HCT116 (cell line): ENCODE results near the gene CAMP. TPM values are rescaled to one million over a fixed set of nuclear protein-coding genes. Genes with fewer than 3 reads are reported as not detected.

Experiments used
- ATAC-seq: fragments of 200-7000 bp; cut with Tn5 transposase; 2 replicates; pipeline ENCODE4 v1.9.1; 2020; ENCODE audit warnings: mild to moderate bottlenecking, moderate library complexity
- BruUV-seq: library from RNA; stranded (reverse); fragments of 400-500 nt; replicated peaks from 2 replicates; lab custom pipeline; 2021; lab: Mats Ljungman, UMichigan
- CTCF ChIA-PET: fragments of 300-600 bp; sonication (Branson Sonifier 250); formaldehyde crosslinking; loops from one replicate; lab custom pipeline; 2021; ENCODE audit warnings: antibody characterized with exemption; lab: Charles Lee
- POLR2A ChIA-PET: fragments of 300-600, 350-600 bp; sonication (Branson Sonifier 250); formaldehyde crosslinking; loops from one replicate; lab custom pipeline; 2021; ENCODE audit warnings: antibody characterized with exemption; lab: Charles Lee
- RAD21 ChIA-PET, 2 experiments: fragments of 300-600 bp; sonication (Branson Sonifier 250); formaldehyde crosslinking; loops; one replicate each; lab custom pipeline; 2023; ENCODE audit warnings: low total read pairs in 2 of 2; ENCODE audit not compliant: uncharacterized antibody in 2 of 2, unreplicated experiment in 2 of 2, low non-redundant PET in 1 of 2; lab: Charles Lee
- DNase-seq: peaks from one replicate; pipeline ENCODE4 v3.0.0-alpha.2; 2010; ENCODE audit warnings: low read depth, low spot score
- H2AFZ ChIP-seq: fragments of 200-600 bp; shearing (Covaris generic), sonication (generic); 2 replicates; pipeline ENCODE4 v1.6.1; 2017; ENCODE audit warnings: low read depth, mixed run types, mixed read lengths, antibody characterized with exemption, low read length; ENCODE audit not compliant: poor library complexity, severe bottlenecking
- H3K27ac ChIP-seq: 2 replicates; pipeline ENCODE4 v1.5.1; 2012; ENCODE audit warnings: low read depth, low read length
- H3K27me3 ChIP-seq: fragments of 200-600 bp; sonication (generic); 2 replicates; pipeline ENCODE4 v1.6.1; 2016; ENCODE audit warnings: mixed run types, low read length, mixed read lengths; ENCODE audit not compliant: insufficient read depth
- H3K36me3 ChIP-seq, 2 experiments: fragments of 200-500 bp in 1 of 2; fragments of 200-600 bp in 1 of 2; sonication (Bioruptor generic) in 1 of 2; sonication (generic) in 1 of 2; 2 replicates each; pipeline versions ENCODE4 v1.5.1 to v1.6.1; 2014 to 2016; ENCODE audit warnings: low read length in 2 of 2, inconsistent platforms in 1 of 2, mixed read lengths in 1 of 2, mixed run types in 1 of 2; ENCODE audit not compliant: insufficient read depth in 2 of 2, control insufficient read depth in 1 of 2
- H3K4me1 ChIP-seq, 2 experiments: fragments of 200-600 bp in 1 of 2; sonication (generic) in 1 of 2; 2 replicates each; pipeline versions ENCODE4 v1.5.1 to v1.6.1; 2012 to 2017; ENCODE audit warnings: low read length in 2 of 2, inconsistent platforms in 1 of 2, mild to moderate bottlenecking in 1 of 2, mixed read lengths in 1 of 2, mixed run types in 1 of 2, moderate library complexity in 1 of 2; ENCODE audit not compliant: insufficient read depth in 2 of 2, control insufficient read depth in 1 of 2
- H3K4me2 ChIP-seq: fragments of 200-600 bp; sonication (generic); 2 replicates; pipeline ENCODE4 v1.6.1; 2017; ENCODE audit warnings: mixed run types, low read length, mixed read lengths
- H3K4me3 ChIP-seq, 2 experiments: fragments of 200-600 bp in 1 of 2; sonication (generic) in 1 of 2; replicated peaks in 1 of 2; 2 replicates each; pipeline ENCODE4 v1.5.1; 2011 to 2016; ENCODE audit warnings: low read length in 2 of 2, control low read depth in 1 of 2, low read depth in 1 of 2, mild to moderate bottlenecking in 1 of 2, mixed read lengths in 1 of 2, mixed run types in 1 of 2
- H3K79me2 ChIP-seq: fragments of 200-600 bp; sonication (generic); 2 replicates; pipeline ENCODE4 v1.6.1; 2017; ENCODE audit warnings: mild to moderate bottlenecking, mixed run types, low read length, moderate library complexity, mixed read lengths; ENCODE audit not compliant: insufficient read depth
- H3K9ac ChIP-seq: fragments of 200-600 bp; sonication (generic); 2 replicates; pipeline ENCODE4 v1.6.1; 2016; ENCODE audit warnings: low read length, mixed read lengths
- H3K9me2 ChIP-seq: fragments of 200-600 bp; sonication (generic), shearing (Covaris generic); 2 replicates; pipeline ENCODE4 v1.6.1; 2017; ENCODE audit warnings: mixed run types, mild to moderate bottlenecking, moderate library complexity; ENCODE audit not compliant: insufficient read depth
- H3K9me3 ChIP-seq, 2 experiments: fragments of 200-500 bp in 1 of 2; fragments of 200-600 bp in 1 of 2; sonication (Bioruptor generic) in 1 of 2; sonication (generic) in 1 of 2; 2 replicates each; pipeline ENCODE4 v1.6.1; 2014 to 2017; ENCODE audit warnings: low read length in 2 of 2, mixed read lengths in 2 of 2, inconsistent platforms in 1 of 2, low read depth in 1 of 2, mild to moderate bottlenecking in 1 of 2, mixed run types in 1 of 2, moderate library complexity in 1 of 2; ENCODE audit not compliant: control insufficient read depth in 1 of 2, insufficient read depth in 1 of 2
- H4K20me1 ChIP-seq: fragments of 200-600 bp; sonication (generic), shearing (Covaris generic); 2 replicates; pipeline ENCODE4 v1.6.1; 2017; ENCODE audit warnings: mixed run types, mild to moderate bottlenecking, moderate library complexity; ENCODE audit not compliant: insufficient read depth
- CBX3 ChIP-seq: IDR thresholded peaks from 2 replicates; pipeline ENCODE4 v1.6.1; 2012; ENCODE audit warnings: low read depth
- CEBPB ChIP-seq: IDR thresholded peaks from 2 replicates; pipeline ENCODE4 v1.6.1; 2012; ENCODE audit warnings: low read depth
- ELF1 ChIP-seq: IDR thresholded peaks from 2 replicates; pipeline ENCODE4 v1.6.1; 2012; ENCODE audit warnings: low read depth, borderline replicate concordance
- EZH2 ChIP-seq: fragments of 200-600 bp; sonication (generic); IDR thresholded peaks from 2 replicates; pipeline ENCODE4 v1.6.1; 2017; ENCODE audit warnings: antibody characterized with exemption, mixed run types
- EZH2phosphoT487 ChIP-seq: fragments of 200-600 bp; IDR thresholded peaks from 2 replicates; pipeline ENCODE4 v1.6.1; 2018; ENCODE audit warnings: antibody characterized with exemption, borderline replicate concordance
- FOSL1 ChIP-seq: IDR thresholded peaks from 2 replicates; pipeline ENCODE4 v1.6.1; 2012; ENCODE audit warnings: low read depth
- POLR2A ChIP-seq: IDR thresholded peaks from 2 replicates; pipeline ENCODE4 v1.7.0; 2011; ENCODE audit warnings: borderline replicate concordance; ENCODE audit not compliant: insufficient read depth, insufficient read length; ENCODE audit errors: extremely low read depth
- POLR2AphosphoS5 ChIP-seq: IDR thresholded peaks from 2 replicates; pipeline ENCODE4 v1.6.1; 2011; ENCODE audit warnings: mild to moderate bottlenecking, low read depth, low read length, moderate library complexity
- RAD21 ChIP-seq: IDR thresholded peaks from 2 replicates; pipeline ENCODE4 v1.6.1; 2012; ENCODE audit warnings: low read depth, mild to moderate bottlenecking
- SP1 ChIP-seq: IDR thresholded peaks from 2 replicates; pipeline ENCODE4 v1.6.1; 2012; ENCODE audit warnings: low read depth
- SRF ChIP-seq: IDR thresholded peaks from 2 replicates; pipeline ENCODE4 v1.6.1; 2012; ENCODE audit warnings: low read depth
- TCF7L2 ChIP-seq: IDR thresholded peaks from 2 replicates; pipeline ENCODE4 v1.7.0; 2011; ENCODE audit warnings: borderline replicate concordance, inconsistent platforms; ENCODE audit not compliant: insufficient read depth, insufficient read length; ENCODE audit errors: extremely low read depth
- intact Hi-C: fragments of 100-400 bp; cut with micrococcal nuclease; formaldehyde crosslinking; loops from 2 replicates; pipeline ENCODE4 v1.10.0; 2022
- total RNA-seq: library from RNA; stranded (reverse); gene quantifications from one replicate; pipeline ENCODE4 v1.2.1, GENCODE V29; 2021; ENCODE audit not compliant: unreplicated experiment
- TF ChIP-seq, protein P1 (sequence below), 3 experiments: fragments of 200-600 bp in 1 of 3; sonication (generic) in 1 of 3; IDR thresholded peaks in 2 of 3; conservative IDR thresholded peaks in 1 of 3; 2 replicates each; pipeline ENCODE4 v1.5.1; 2012 to 2017; ENCODE audit warnings: low read depth in 2 of 3, low read length in 2 of 3, antibody characterized with exemption in 1 of 3, borderline replicate concordance in 1 of 3, control low read depth in 1 of 3, mild to moderate bottlenecking in 1 of 3, mixed read lengths in 1 of 3, mixed run types in 1 of 3, moderate library complexity in 1 of 3; ENCODE audit not compliant: insufficient read depth in 1 of 3
- TF ChIP-seq, protein P2 (sequence below): IDR thresholded peaks from 2 replicates; pipeline ENCODE4 v1.6.1; 2012
- TF ChIP-seq, protein P3 (sequence below): IDR thresholded peaks from 2 replicates; pipeline ENCODE4 v1.6.1; 2012

Gene CAMP
- total RNA-seq, 1 experiment from 2014 or later: not detected

DNA sequence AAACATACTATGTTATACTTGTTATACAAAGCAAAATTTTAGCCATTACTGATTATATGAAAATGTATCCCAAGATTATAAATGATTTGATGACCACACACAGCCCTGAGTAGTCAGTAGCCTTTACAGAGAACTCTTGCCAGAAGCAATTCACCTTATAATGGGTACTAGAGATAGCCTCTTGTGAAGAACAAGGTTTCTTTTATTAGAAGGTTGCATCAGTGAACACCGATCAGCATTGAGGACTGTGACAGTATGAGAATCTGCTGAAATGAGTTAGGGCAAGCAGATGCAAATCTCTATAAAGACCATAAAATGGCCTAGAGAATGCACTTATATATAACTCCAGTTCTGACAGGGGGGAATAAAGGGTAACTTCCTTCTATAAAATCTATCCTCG, 45.2 kb upstream of the CAMP start:
- no peak for DNase-seq
- Histone ChIP-seq H3K36me3 (peaks cover 53 to 81% of the 10 kb centered on the region in 2 experiments), H3K79me2 (peaks cover 91% of the 10 kb centered on the region), H3K9ac (no peak overlapping the region), H3K27ac (no peak overlapping the region), H3K9me3 (no peaks in the 10 kb centered on the region), H3K4me3 (no peak overlapping the region)
- intact Hi-C loops: no loop called here
- no peak for TF ChIP-seq TCF7L2
- TF ChIP-seq FOSL1: no peak
- no peak for TF ChIP-seq EZH2phosphoT487
- no peak for TF ChIP-seq POLR2A
- TF ChIP-seq, protein P1, sequence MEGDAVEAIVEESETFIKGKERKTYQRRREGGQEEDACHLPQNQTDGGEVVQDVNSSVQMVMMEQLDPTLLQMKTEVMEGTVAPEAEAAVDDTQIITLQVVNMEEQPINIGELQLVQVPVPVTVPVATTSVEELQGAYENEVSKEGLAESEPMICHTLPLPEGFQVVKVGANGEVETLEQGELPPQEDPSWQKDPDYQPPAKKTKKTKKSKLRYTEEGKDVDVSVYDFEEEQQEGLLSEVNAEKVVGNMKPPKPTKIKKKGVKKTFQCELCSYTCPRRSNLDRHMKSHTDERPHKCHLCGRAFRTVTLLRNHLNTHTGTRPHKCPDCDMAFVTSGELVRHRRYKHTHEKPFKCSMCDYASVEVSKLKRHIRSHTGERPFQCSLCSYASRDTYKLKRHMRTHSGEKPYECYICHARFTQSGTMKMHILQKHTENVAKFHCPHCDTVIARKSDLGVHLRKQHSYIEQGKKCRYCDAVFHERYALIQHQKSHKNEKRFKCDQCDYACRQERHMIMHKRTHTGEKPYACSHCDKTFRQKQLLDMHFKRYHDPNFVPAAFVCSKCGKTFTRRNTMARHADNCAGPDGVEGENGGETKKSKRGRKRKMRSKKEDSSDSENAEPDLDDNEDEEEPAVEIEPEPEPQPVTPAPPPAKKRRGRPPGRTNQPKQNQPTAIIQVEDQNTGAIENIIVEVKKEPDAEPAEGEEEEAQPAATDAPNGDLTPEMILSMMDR (IDR thresholded peaks at IDR 0.05 in 2 of 3, conservative IDR thresholded peaks at IDR 0.05 in 1 of 3; ENCODE audit: borderline replicate concordance in 1 of 3, insufficient read depth in 1 of 3, low read depth in 2 of 3, low read length in 2 of 3): no peak
- TF ChIP-seq, protein P2, sequence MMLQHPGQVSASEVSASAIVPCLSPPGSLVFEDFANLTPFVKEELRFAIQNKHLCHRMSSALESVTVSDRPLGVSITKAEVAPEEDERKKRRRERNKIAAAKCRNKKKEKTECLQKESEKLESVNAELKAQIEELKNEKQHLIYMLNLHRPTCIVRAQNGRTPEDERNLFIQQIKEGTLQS: no peak
- no peak for TF ChIP-seq EZH2
- TF ChIP-seq POLR2AphosphoS5: no peak
- no peak for TF ChIP-seq SRF
- TF ChIP-seq SP1: no peak
- TF ChIP-seq, protein P3, sequence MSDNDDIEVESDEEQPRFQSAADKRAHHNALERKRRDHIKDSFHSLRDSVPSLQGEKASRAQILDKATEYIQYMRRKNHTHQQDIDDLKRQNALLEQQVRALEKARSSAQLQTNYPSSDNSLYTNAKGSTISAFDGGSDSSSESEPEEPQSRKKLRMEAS: no peak
- TF ChIP-seq CBX3: no peak
- TF ChIP-seq RAD21: no peak
- TF ChIP-seq ELF1: no peak
- no peak for TF ChIP-seq CEBPB
- TF ChIP-seq, all 23 proteins: peak for 0
- no peak overlapping the region for H3K4me2 ChIP-seq
- ATAC-seq: no peak
- H3K27me3 ChIP-seq: no peaks in the 10 kb centered on the region
- H3K4me1 ChIP-seq: no peaks in the 10 kb centered on the region
- RAD21 ChIA-PET: no interaction called here
- H3K9me2 ChIP-seq: no peaks in the 10 kb centered on the region
- CTCF ChIA-PET: interaction anchor here (1.5 to 3.1 kb wide), 2 partner anchors 17 to 20 kb away, joined by 3 to 8 read pairs; no protein-coding TSS in a partner anchor
- BruUV-seq: no TSS peak
- H2AFZ ChIP-seq: no peak overlapping the region
- POLR2A ChIA-PET: no interaction called here
- no peaks in the 10 kb centered on the region for H4K20me1 ChIP-seq
